ENCODE data around the gene DENND6B.

DNA sequence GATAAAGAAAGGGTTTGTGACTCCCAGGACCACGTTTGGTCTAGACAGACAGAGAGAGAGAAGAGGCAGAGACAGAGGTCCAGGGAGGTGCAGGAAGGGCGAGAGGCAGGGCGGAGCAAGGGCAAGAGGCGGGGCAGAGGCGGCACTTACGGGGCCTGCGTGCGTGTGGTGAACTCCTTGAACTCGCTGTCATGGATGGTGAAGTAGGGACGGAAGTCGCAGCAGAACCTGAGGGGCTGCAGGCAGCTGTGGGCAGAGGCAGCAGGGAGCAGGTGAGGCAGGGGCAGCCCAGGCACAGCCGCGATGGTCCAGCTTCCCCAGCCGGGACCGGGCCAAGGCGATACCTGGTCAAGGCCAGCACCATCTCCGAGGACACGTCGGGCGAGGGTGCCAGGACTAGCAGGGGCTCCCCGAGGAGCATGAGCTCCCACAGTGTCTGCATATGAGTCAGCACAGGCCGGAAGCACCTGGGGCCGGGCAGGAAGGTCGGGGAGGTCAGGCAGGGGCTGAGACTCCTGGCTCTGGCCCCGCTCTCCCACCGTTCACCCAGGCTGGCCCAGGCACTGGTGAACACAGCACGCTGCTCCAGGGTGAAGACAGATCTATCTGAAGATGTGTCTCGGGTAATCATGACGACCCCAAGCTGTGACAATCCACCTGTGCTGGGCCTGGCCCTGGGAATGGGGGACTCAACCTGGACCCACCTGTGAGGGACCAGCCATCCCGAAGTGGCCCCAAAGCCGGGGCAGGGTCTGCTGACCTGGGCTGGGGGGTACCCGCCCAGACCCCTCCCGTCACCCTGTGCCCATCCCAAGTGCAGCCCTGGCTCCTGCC, 12.1 kb downstream of the DENND6B start:
- TF ChIP-seq, protein P1, sequence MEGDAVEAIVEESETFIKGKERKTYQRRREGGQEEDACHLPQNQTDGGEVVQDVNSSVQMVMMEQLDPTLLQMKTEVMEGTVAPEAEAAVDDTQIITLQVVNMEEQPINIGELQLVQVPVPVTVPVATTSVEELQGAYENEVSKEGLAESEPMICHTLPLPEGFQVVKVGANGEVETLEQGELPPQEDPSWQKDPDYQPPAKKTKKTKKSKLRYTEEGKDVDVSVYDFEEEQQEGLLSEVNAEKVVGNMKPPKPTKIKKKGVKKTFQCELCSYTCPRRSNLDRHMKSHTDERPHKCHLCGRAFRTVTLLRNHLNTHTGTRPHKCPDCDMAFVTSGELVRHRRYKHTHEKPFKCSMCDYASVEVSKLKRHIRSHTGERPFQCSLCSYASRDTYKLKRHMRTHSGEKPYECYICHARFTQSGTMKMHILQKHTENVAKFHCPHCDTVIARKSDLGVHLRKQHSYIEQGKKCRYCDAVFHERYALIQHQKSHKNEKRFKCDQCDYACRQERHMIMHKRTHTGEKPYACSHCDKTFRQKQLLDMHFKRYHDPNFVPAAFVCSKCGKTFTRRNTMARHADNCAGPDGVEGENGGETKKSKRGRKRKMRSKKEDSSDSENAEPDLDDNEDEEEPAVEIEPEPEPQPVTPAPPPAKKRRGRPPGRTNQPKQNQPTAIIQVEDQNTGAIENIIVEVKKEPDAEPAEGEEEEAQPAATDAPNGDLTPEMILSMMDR (conservative IDR thresholded peaks at IDR 0.05): no peak
- TF ChIP-seq ZFX (IDR thresholded peaks at IDR 0.05): no peak

Data from C4-2B (cell line).